Brain microvascular endothelial cell (primary cell): ENCODE data around the gene CLEC1B.
"Not testable (repeated sequence)": the region's sequence is repeated elsewhere in the genome, so short reads cannot be mapped to it uniquely, and the experiment has no call there.

Source experiments
- DNase-seq: peaks from one replicate; pipeline ENCODE4 v3.0.0-alpha.2; 2020
- H3K27ac ChIP-seq: fragments of 250-450 bp; sonication (Bioruptor Pico); 2 replicates; pipeline ENCODE4 v1.5.1; 2020; ENCODE audit warnings: mild to moderate bottlenecking, moderate library complexity
- H3K27me3 ChIP-seq: fragments of 250-450 bp; sonication (Bioruptor Pico); replicated peaks from 2 replicates; pipeline ENCODE4 v1.5.1; 2020; ENCODE audit warnings: mild to moderate bottlenecking
- H3K36me3 ChIP-seq: fragments of 250-450 bp; sonication (Bioruptor Pico); replicated peaks from 2 replicates; pipeline ENCODE4 v1.5.1; 2020; ENCODE audit warnings: mild to moderate bottlenecking
- H3K4me3 ChIP-seq: 2 replicates; pipeline ENCODE4 v1.5.1; 2011; ENCODE audit warnings: low read depth, mild to moderate bottlenecking, control low read depth, low read length, moderate library complexity
- in situ Hi-C: cut with HindIII; loops from 2 replicates; pipeline ENCODE4 v1.10.0; 2017; ENCODE audit warnings: low sequenced_read_pairs, low pct_ligation_motif_present
- TF ChIP-seq, protein P1 (sequence below): IDR thresholded peaks from 2 replicates; pipeline ENCODE4 v1.5.1; 2011; ENCODE audit warnings: low read depth, mild to moderate bottlenecking, moderate library complexity, low read length, control low read depth, inconsistent platforms; ENCODE audit errors: missing control alignments

Gene CLEC1B

DNA sequence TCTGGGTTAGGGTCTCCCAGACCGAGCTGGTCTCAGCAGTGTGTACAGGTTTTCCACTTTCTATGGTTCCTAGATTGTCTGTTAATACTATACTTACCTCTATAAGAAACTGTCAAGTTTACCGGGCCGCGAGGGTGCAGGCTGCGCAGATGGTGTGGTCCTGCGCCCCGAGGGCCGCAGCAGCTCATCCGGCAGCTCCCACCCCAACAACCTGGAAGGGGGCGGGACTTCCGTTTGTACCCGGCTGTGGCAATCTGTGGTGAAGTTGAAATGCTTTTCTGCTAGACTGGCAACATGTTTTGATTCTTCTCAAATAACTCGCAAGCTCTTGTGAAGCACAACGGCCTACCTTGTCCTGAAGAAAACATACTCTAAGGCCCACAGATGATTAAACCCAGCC lies 31.5 kb upstream of the CLEC1B start, which contains the start of gene CLEC9A:
Gene CLEC9A, plus strand, starts transcription at position 237 of the 400 bp plus-strand sequence. CDS start 22,006 bp downstream, outside the sequence.
- H3K27ac ChIP-seq: peak within 1 kb of the TSS; percentile 83
- in situ Hi-C loops: no loop called here
- TF ChIP-seq, protein P1, sequence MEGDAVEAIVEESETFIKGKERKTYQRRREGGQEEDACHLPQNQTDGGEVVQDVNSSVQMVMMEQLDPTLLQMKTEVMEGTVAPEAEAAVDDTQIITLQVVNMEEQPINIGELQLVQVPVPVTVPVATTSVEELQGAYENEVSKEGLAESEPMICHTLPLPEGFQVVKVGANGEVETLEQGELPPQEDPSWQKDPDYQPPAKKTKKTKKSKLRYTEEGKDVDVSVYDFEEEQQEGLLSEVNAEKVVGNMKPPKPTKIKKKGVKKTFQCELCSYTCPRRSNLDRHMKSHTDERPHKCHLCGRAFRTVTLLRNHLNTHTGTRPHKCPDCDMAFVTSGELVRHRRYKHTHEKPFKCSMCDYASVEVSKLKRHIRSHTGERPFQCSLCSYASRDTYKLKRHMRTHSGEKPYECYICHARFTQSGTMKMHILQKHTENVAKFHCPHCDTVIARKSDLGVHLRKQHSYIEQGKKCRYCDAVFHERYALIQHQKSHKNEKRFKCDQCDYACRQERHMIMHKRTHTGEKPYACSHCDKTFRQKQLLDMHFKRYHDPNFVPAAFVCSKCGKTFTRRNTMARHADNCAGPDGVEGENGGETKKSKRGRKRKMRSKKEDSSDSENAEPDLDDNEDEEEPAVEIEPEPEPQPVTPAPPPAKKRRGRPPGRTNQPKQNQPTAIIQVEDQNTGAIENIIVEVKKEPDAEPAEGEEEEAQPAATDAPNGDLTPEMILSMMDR: no peak
- H3K27me3 ChIP-seq: no peaks in the 10 kb centered on the region
- no peaks in the 10 kb centered on the region for H3K36me3 ChIP-seq
- no peak within 1 kb of the TSS for H3K4me3 ChIP-seq
- no peak for DNase-seq

DNA sequence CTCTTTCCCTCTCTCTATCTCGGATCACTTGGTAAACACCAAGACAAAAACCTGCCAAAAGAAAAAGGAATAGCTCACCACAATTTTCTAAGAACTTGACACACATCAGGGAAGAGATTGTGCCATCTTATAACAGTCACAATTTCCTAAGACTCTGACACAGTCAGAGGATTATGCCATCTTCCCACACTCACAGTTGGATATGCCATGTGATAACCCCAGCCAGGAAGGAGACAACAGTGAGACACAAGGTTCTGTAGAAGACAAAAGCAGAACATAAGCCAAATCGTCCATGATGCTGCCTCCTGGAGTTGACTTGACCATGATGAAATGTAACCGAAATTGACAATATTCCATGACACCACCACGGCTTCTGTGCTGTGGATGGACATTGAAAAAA lies 28.8 kb upstream of the CLEC1B start:
- TF ChIP-seq, protein P1: no peak
- DNase-seq: peak; percentile 9

DNA sequence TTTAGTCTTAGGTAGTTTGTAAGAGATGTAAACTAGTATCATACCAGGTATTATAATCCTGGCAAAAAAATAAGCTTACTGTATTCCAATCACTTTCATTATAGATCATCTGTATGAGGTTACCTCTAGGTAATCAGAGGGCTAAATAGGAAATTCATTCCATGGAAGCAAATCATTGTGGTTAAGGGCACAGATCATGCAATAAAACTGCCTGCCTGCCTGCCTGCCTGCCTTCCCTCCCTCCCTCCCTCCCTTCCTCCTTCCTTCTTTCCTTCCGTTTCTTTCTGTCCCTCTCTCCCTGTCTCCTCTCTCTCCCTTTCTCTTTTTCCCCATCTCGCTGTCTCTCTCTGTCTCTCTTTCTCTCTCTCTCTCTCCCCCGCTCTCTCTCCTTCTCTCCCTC lies 28.4 kb upstream of the CLEC1B start:
- TF ChIP-seq, protein P1: no peak
- H3K4me3 ChIP-seq: no peak overlapping the region
- in situ Hi-C loops: no loop called here
- H3K27ac ChIP-seq: no peak overlapping the region
- DNase-seq: no peak
- H3K27me3 ChIP-seq: no peaks in the 10 kb centered on the region
- H3K36me3 ChIP-seq: no peaks in the 10 kb centered on the region

More for the DNA sequence above, 28.8 kb upstream of the CLEC1B start:
- H3K27ac ChIP-seq: no peak overlapping the region
- H3K27me3 ChIP-seq: no peaks in the 10 kb centered on the region
- no peak overlapping the region for H3K4me3 ChIP-seq
- in situ Hi-C loops: no loop called here
- H3K36me3 ChIP-seq: no peaks in the 10 kb centered on the region

DNA sequence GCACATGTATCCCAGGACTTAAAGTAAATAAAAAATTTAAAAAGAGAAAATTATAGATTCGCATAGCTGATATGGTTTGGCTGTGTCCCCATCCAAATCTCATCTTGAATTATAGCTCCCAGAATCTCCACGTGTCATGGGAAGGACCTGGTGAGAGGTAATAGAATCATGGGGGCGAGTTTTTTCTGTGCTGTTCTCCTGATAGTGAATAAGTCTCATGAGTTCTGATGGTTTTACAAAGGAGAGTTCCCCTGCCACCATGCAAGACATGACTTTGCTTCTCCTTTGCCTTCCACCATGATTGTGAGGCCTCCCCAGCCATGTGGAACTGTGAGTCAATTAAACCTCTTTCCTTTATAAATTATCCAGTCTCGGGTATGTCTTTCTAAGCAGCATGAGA lies 27.7 kb upstream of the CLEC1B start:
- in situ Hi-C loops, H3K27ac ChIP-seq, H3K27me3 ChIP-seq, H3K4me3 ChIP-seq, DNase-seq, H3K36me3 ChIP-seq: not testable (repeated sequence)

DNA sequence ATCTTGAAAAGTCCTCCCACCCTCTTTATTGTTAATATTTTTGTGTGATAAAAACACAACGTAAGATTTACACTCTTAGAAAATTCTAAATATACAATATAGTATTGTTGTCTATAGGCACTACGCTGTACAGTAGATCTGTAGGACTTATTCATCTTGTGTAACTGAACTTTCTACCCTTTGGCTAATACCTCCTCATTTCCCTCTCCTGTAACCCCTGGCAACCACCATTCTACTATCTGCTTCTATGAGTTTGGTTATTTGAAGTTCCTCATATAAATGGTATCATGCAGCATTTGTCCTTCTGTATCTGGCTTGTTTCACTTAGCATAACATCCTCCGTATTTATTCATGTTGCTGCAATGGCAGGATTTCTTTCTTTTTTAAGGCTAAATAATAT lies 26.3 kb upstream of the CLEC1B start:
- TF ChIP-seq, protein P1: no peak
- Histone ChIP-seq H3K36me3 (no peaks in the 10 kb centered on the region), H3K27ac (no peak overlapping the region), H3K27me3 (no peaks in the 10 kb centered on the region), H3K4me3 (no peak overlapping the region)
- in situ Hi-C loops: no loop called here
- no peak for DNase-seq

DNA sequence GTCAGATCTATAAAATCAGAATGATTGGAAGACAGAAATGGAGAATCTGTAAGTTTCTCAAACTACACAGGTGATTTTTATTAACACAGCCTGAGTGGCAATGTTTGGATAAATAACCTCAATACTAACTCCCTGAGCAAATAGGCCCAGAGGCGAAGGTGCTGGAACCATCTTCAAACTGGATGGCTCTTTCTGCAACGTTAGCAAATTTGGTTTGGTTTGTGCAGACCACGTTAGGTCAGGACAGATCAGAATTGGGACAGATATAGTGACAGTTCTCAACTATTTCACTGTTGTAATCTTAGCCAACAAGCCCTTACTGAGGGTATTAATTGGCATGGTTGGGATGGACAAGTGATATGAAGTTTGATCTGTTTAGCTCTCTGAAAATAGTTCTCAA lies 22.4 kb upstream of the CLEC1B start:
- no peak for DNase-seq
- Histone ChIP-seq H3K4me3 (no peak overlapping the region), H3K27me3 (no peaks in the 10 kb centered on the region), H3K36me3 (no peaks in the 10 kb centered on the region), H3K27ac (no peak overlapping the region)
- in situ Hi-C loops: no loop called here
- TF ChIP-seq, protein P1: no peak
